ENCODE data around the gene KLF17.
A peak's percentile ranks its signal among the peaks of the same experiment; 100 is the strongest.

Gene KLF17

GRCh38 chr1:44118682-44119081 lies at the start of gene KLF17:
Gene KLF17 (plus strand): TSS chr1:44118821. CDS start chr1:44118908, 87 bp downstream.
- FAIRE-seq (no peak), DNase-seq (ENCODE audit: insufficient read length, low spot score) (no peak)

GRCh38 chr1:44071461-44071860 lies 47.2 kb upstream of the KLF17 start:
- no peak for DNase-seq (ENCODE audit: insufficient read length, low spot score)
- FAIRE-seq, result no peak

- DNase-seq (ENCODE audit: insufficient read length, low spot score) (peak; percentile 58), FAIRE-seq (no peak)
These were observed 46.4 kb upstream of the KLF17 start for GRCh38 chr1:44072204-44072603.

- no peak for FAIRE-seq
- no peak for DNase-seq (ENCODE audit: insufficient read length, low spot score)
These were observed 45.8 kb upstream of the KLF17 start for GRCh38 chr1:44072821-44073220.

- DNase-seq (ENCODE audit: insufficient read length, low spot score) (no peak), FAIRE-seq (no peak)
These were observed 45.1 kb upstream of the KLF17 start for GRCh38 chr1:44073528-44073927.

GRCh38 chr1:44074415-44074814 lies 44.2 kb upstream of the KLF17 start:
- FAIRE-seq (no peak), DNase-seq (ENCODE audit: insufficient read length, low spot score) (no peak)

GRCh38 chr1:44076066-44076465 lies 42.6 kb upstream of the KLF17 start:
- FAIRE-seq (no peak), DNase-seq (ENCODE audit: insufficient read length, low spot score) (no peak)

- FAIRE-seq (no peak), DNase-seq (ENCODE audit: insufficient read length, low spot score) (no peak)
These were observed 41.2 kb upstream of the KLF17 start for GRCh38 chr1:44077421-44077820.

- no peak for DNase-seq (ENCODE audit: insufficient read length, low spot score)
- no peak for FAIRE-seq
These were observed 40.5 kb upstream of the KLF17 start for GRCh38 chr1:44078104-44078503.

- DNase-seq (ENCODE audit: insufficient read length, low spot score) (no peak), FAIRE-seq (no peak)
These were observed 39.1 kb upstream of the KLF17 start for GRCh38 chr1:44079566-44079965.

- FAIRE-seq (no peak), DNase-seq (ENCODE audit: insufficient read length, low spot score) (peak; percentile 35)
These were observed 33.5 kb upstream of the KLF17 start for GRCh38 chr1:44084998-44085675.

- no peak for FAIRE-seq
- DNase-seq (ENCODE audit: insufficient read length, low spot score), result no peak
These were observed 31.7 kb upstream of the KLF17 start for GRCh38 chr1:44086692-44087474.

GRCh38 chr1:44089371-44090048 lies 29.1 kb upstream of the KLF17 start:
- FAIRE-seq (no peak), DNase-seq (ENCODE audit: insufficient read length, low spot score) (no peak)

GRCh38 chr1:44090429-44091252 lies 28.0 kb upstream of the KLF17 start:
- FAIRE-seq, result no peak
- no peak for DNase-seq (ENCODE audit: insufficient read length, low spot score)

- DNase-seq (ENCODE audit: insufficient read length, low spot score) (no peak), FAIRE-seq (no peak)
These were observed 24.6 kb upstream of the KLF17 start for GRCh38 chr1:44094047-44094446.

GRCh38 chr1:44100183-44100868 lies 18.3 kb upstream of the KLF17 start:
- no peak for FAIRE-seq

GRCh38 chr1:44101328-44101727 lies 17.3 kb upstream of the KLF17 start:
- DNase-seq (ENCODE audit: insufficient read length, low spot score) (no peak), FAIRE-seq (no peak)

More at GRCh38 chr1:44100183-44100868, 18.3 kb upstream of the KLF17 start:
- no peak for DNase-seq (ENCODE audit: insufficient read length, low spot score)

GRCh38 chr1:44103270-44104131 lies 15.1 kb upstream of the KLF17 start:
- no peak for DNase-seq (ENCODE audit: insufficient read length, low spot score)

GRCh38 chr1:44105810-44106209 lies 12.8 kb upstream of the KLF17 start:
- DNase-seq (ENCODE audit: insufficient read length, low spot score) (no peak), FAIRE-seq (no peak)

More at GRCh38 chr1:44103270-44104131, 15.1 kb upstream of the KLF17 start:
- no peak for FAIRE-seq

All from HTR-8/SVneo (cell line).